ENCODE measurements around the gene SKA1.
A peak's percentile ranks its signal among the peaks of the same experiment; 100 is the strongest.

Gene SKA1

GRCh38 chr18:50374753-50375391 lies at the start of gene SKA1:
TSS of gene SKA1 (plus strand) at chr18:50375046. CDS start at chr18:50375831, 785 bp downstream.
- Mint-ChIP-seq H3K27ac (peak within 1 kb of the TSS; percentile 80), H3K27me3 (peaks cover under 1% of the 10 kb centered on the region), H3K36me3 (peaks cover 6% of the 10 kb centered on the region), H3K4me3 (peak within 1 kb of the TSS; percentile 86), H3K9me3 (ENCODE audit: low read depth) (peaks cover 6% of the 10 kb centered on the region), H3K4me1 (ENCODE audit: low read depth) (peaks cover 11% of the 10 kb centered on the region)

DNA sequence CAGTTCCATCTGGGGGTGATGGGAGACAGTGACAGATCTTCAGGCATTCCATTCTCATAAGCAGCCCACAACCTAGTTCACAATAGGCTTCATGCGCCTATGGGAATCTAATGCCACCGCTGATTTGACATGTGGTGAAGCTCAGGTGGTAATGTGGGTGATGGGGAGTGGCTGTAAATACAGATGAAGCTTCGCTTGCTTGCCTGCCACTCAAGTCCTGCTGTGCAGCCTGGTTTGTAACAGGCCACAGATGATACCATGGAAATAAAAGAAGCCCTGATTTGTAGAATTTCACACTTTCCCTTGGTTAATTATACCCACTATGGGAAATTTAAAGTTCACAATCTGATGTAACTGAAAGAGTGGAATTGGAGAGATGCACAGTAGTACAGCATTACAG lies 46.9 kb upstream of the SKA1 start:
- no peak overlapping the region for H3K4me3 Mint-ChIP-seq
- no peak overlapping the region for H3K27ac Mint-ChIP-seq
- H3K9me3 Mint-ChIP-seq (ENCODE audit: low read depth), result no peaks in the 10 kb centered on the region
- no peaks in the 10 kb centered on the region for H3K4me1 Mint-ChIP-seq (ENCODE audit: low read depth)
- H3K36me3 Mint-ChIP-seq, result peaks cover 2% of the 10 kb centered on the region
- H3K27me3 Mint-ChIP-seq, result peaks cover 6% of the 10 kb centered on the region

DNA sequence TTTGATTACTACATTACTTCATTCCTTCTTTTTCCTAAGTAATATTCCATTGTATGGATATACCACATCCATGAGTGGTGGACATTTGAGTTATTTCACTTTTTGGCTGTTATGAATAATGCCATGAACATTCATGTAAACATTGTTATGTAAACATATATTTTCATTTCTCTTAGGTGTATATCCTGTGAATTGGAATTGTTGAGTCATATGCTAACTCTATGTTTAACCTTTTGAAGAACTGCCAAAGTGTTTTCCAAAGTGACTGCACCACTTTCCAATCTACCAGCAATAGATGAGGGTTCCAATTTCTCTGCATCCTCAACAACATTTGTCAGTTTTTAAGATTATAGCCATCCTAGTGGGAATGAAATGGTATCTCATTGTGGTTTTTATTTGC lies 44.7 kb upstream of the SKA1 start:
- Mint-ChIP-seq H3K9me3 (ENCODE audit: low read depth) (no peaks in the 10 kb centered on the region), H3K4me3 (no peak overlapping the region), H3K4me1 (ENCODE audit: low read depth) (no peaks in the 10 kb centered on the region), H3K27me3 (peaks cover 6% of the 10 kb centered on the region), H3K36me3 (peaks cover 2% of the 10 kb centered on the region), H3K27ac (no peak overlapping the region)

DNA sequence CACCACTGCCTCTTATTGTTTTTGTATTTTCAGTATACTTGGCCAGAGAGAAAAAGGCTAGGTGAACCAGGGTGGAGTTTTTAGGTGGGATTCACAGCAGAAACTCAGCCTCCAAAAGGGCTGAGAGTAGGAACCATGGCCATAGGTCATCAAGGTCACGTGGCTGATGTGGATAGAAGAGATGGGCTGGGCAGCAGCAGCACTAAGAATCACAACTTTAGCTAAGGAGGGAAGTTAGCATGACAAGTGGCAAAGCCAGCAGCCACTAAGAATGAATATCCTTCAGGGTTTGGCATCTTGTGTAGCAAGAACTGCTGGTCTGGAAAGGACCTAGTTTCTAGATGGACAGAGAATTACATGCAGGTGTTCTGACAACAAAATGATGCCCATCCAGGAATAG lies 43.2 kb upstream of the SKA1 start:
- Mint-ChIP-seq H3K4me3 (no peak overlapping the region), H3K4me1 (ENCODE audit: low read depth) (no peaks in the 10 kb centered on the region)

GRCh38 chr18:50334546-50335152 lies 40.2 kb upstream of the SKA1 start:
- Mint-ChIP-seq H3K36me3 (peaks cover 2% of the 10 kb centered on the region), H3K4me3 (no peak overlapping the region), H3K27ac (no peak overlapping the region), H3K9me3 (ENCODE audit: low read depth) (no peaks in the 10 kb centered on the region), H3K27me3 (peaks cover 2% of the 10 kb centered on the region), H3K4me1 (ENCODE audit: low read depth) (no peaks in the 10 kb centered on the region)

More for the DNA sequence above, 43.2 kb upstream of the SKA1 start:
- H3K9me3 Mint-ChIP-seq (ENCODE audit: low read depth), result no peaks in the 10 kb centered on the region
- peaks cover 2% of the 10 kb centered on the region for H3K36me3 Mint-ChIP-seq
- H3K27ac Mint-ChIP-seq, result no peak overlapping the region
- peaks cover 5% of the 10 kb centered on the region for H3K27me3 Mint-ChIP-seq

DNA sequence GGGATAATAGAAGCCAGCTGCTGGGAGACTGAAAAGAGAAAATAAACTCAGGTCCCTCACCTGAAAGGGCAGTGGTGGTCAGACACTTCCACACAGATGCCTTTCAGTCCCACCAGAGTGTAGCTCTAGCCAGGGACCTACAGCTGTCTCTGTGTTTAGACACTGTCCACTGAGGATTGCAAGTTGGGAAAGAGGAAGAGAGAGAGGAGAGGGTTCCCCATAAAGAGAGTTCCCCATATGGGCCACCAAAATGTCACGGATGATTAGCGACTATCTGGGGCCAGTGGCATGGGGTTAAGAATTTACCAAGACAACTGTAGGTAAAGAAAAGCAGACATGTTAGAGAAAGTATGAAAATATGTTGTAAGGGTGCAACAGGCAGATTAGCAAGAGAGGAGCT lies 36.7 kb upstream of the SKA1 start:
- H3K4me1 Mint-ChIP-seq (ENCODE audit: low read depth), result no peaks in the 10 kb centered on the region
- no peaks in the 10 kb centered on the region for H3K27me3 Mint-ChIP-seq
- H3K4me3 Mint-ChIP-seq, result no peak overlapping the region
- H3K9me3 Mint-ChIP-seq (ENCODE audit: low read depth), result no peaks in the 10 kb centered on the region
- H3K27ac Mint-ChIP-seq, result no peak overlapping the region
- no peaks in the 10 kb centered on the region for H3K36me3 Mint-ChIP-seq

DNA sequence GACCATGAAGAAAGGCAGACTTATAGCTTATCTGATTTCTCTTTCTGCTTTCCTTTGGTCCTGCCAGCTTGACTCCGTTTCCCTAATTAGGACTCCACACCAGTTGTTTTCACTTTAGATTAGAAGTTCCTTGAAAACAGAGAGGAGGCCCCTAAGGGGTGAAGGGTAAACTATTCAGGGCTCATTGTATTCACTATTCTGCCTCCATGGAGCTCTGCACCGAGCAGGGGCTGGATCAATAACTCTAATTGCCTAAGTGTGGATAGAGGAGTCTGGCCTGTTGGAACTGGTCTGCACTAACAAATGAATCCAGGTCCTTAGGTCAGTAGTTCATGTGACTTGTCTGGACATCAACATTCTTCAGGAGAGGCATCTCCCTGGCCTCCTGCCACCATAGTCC lies 36.1 kb upstream of the SKA1 start:
- no peak overlapping the region for H3K27ac Mint-ChIP-seq
- H3K27me3 Mint-ChIP-seq, result no peaks in the 10 kb centered on the region
- H3K4me3 Mint-ChIP-seq, result no peak overlapping the region
- no peaks in the 10 kb centered on the region for H3K9me3 Mint-ChIP-seq (ENCODE audit: low read depth)
- H3K36me3 Mint-ChIP-seq, result no peaks in the 10 kb centered on the region
- no peaks in the 10 kb centered on the region for H3K4me1 Mint-ChIP-seq (ENCODE audit: low read depth)

GRCh38 chr18:50340078-50340477 lies 34.8 kb upstream of the SKA1 start:
- H3K36me3 Mint-ChIP-seq, result no peaks in the 10 kb centered on the region
- H3K27me3 Mint-ChIP-seq, result no peaks in the 10 kb centered on the region
- H3K9me3 Mint-ChIP-seq (ENCODE audit: low read depth), result no peaks in the 10 kb centered on the region
- H3K27ac Mint-ChIP-seq, result no peak overlapping the region
- no peaks in the 10 kb centered on the region for H3K4me1 Mint-ChIP-seq (ENCODE audit: low read depth)
- H3K4me3 Mint-ChIP-seq, result no peak overlapping the region

GRCh38 chr18:50341443-50341842 lies 33.4 kb upstream of the SKA1 start:
- Mint-ChIP-seq H3K27me3 (no peaks in the 10 kb centered on the region), H3K36me3 (no peaks in the 10 kb centered on the region), H3K27ac (no peak overlapping the region), H3K4me1 (ENCODE audit: low read depth) (no peaks in the 10 kb centered on the region), H3K9me3 (ENCODE audit: low read depth) (no peaks in the 10 kb centered on the region), H3K4me3 (no peak overlapping the region)

- H3K9me3 Mint-ChIP-seq (ENCODE audit: low read depth), result no peaks in the 10 kb centered on the region
- H3K36me3 Mint-ChIP-seq, result no peaks in the 10 kb centered on the region
- H3K27me3 Mint-ChIP-seq, result peaks cover 10% of the 10 kb centered on the region
- H3K4me1 Mint-ChIP-seq (ENCODE audit: low read depth), result no peaks in the 10 kb centered on the region
- no peak overlapping the region for H3K27ac Mint-ChIP-seq
- H3K4me3 Mint-ChIP-seq, result no peak overlapping the region
Measured at GRCh38 chr18:50350699-50351098, 24.1 kb upstream of the SKA1 start.

DNA sequence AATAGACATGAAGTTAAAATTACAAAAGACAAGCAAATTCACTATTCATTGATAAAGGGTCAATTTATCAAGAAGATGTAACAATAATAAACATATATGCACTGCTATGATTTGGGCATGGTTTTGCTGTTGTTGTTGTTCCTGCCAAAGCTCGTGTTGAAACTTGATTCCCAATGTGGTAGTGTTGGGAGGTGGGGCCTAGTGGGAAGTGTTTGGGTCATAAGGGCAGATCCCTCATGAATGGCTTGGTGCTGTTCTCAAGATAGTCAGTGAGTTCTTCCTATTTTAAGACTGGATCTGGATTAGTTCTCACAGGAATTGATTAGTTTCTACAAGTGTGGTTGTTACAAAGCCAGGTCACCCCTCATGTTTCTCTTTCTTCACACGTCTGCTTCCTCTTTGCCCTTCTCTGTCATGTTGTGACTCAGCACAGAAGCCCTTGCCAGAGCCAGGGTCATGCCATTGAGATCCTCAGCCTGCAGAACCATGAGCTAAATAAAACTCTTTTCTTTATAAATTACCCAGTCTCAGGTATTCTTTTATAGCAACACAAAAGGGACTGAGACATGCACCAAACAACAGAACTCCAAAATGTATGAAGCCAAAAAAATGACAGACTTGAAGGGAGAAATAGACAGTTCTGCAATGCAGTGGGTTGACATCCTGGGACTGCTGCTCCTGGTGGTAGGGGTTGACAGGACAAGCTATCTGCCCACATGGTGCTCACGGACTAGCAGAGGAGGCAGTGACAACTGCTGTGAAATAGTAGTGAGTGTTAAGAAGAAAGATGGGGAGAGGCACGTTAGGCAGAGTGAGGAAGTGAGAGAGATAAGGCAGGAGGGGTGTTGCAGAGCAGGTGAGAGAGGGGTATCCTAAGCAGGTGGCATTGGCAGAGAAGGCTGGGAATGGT lies 18.6 kb upstream of the SKA1 start:
- H3K36me3 Mint-ChIP-seq, result no peaks in the 10 kb centered on the region
- peaks cover 8% of the 10 kb centered on the region for H3K4me1 Mint-ChIP-seq (ENCODE audit: low read depth)
- no peak overlapping the region for H3K27ac Mint-ChIP-seq
- H3K9me3 Mint-ChIP-seq (ENCODE audit: low read depth), result no peaks in the 10 kb centered on the region
- H3K4me3 Mint-ChIP-seq, result no peak overlapping the region
- H3K27me3 Mint-ChIP-seq, result peaks cover 8% of the 10 kb centered on the region

GRCh38 chr18:50358844-50359243 lies 16.0 kb upstream of the SKA1 start:
- H3K4me1 Mint-ChIP-seq (ENCODE audit: low read depth), result peaks cover 8% of the 10 kb centered on the region
- peaks cover 5% of the 10 kb centered on the region for H3K27me3 Mint-ChIP-seq
- no peaks in the 10 kb centered on the region for H3K36me3 Mint-ChIP-seq
- H3K27ac Mint-ChIP-seq, result no peak overlapping the region
- H3K9me3 Mint-ChIP-seq (ENCODE audit: low read depth), result no peaks in the 10 kb centered on the region
- no peak overlapping the region for H3K4me3 Mint-ChIP-seq

DNA sequence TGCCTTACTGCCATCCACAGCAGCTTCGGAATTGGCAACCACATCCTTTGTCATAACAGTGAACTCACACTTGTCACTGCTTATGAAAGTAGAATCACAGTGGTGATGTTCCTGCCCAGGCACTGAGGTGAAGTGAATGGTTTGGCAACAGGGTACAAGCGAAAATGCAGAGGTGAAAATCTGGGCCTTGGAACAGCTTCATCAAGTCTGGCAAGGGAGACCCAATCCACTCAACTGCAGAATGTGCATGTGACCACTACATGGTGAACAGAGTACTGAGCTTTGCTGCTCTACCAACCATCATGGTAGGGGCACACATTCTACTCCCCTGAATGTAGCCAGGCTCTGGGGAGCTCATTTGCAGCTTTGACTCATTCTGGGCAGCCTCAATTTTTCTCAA lies 15.0 kb upstream of the SKA1 start:
- Mint-ChIP-seq H3K27ac (no peak overlapping the region), H3K9me3 (ENCODE audit: low read depth) (no peaks in the 10 kb centered on the region), H3K4me3 (no peak overlapping the region), H3K4me1 (ENCODE audit: low read depth) (peaks cover 8% of the 10 kb centered on the region), H3K36me3 (no peaks in the 10 kb centered on the region), H3K27me3 (peaks cover 6% of the 10 kb centered on the region)

- Mint-ChIP-seq H3K4me1 (ENCODE audit: low read depth) (peaks cover 8% of the 10 kb centered on the region), H3K9me3 (ENCODE audit: low read depth) (no peaks in the 10 kb centered on the region)
Measured at GRCh38 chr18:50360611-50361010, 14.2 kb upstream of the SKA1 start.

GRCh38 chr18:50369672-50370071 lies 5.2 kb upstream of the SKA1 start:
- Mint-ChIP-seq H3K27me3 (peaks cover 8% of the 10 kb centered on the region), H3K36me3 (peaks cover 11% of the 10 kb centered on the region), H3K9me3 (ENCODE audit: low read depth) (peaks cover 10% of the 10 kb centered on the region), H3K4me3 (no peak overlapping the region), H3K4me1 (ENCODE audit: low read depth) (peaks cover 6% of the 10 kb centered on the region), H3K27ac (no peak overlapping the region)

More at GRCh38 chr18:50360611-50361010, 14.2 kb upstream of the SKA1 start:
- no peaks in the 10 kb centered on the region for H3K36me3 Mint-ChIP-seq
- no peak overlapping the region for H3K4me3 Mint-ChIP-seq
- H3K27ac Mint-ChIP-seq, result no peak overlapping the region
- H3K27me3 Mint-ChIP-seq, result peaks cover 6% of the 10 kb centered on the region

Data from activated naive CD8-positive, alpha-beta T cell (primary cell).